Right ventricle myocardium superior (tissue), 1 donor: ENCODE results near the gene RALGAPA1. TPM values are rescaled to one million over a fixed set of nuclear protein-coding genes. Genes with fewer than 3 reads are reported as not detected.
A peak's percentile ranks its signal among the peaks of the same experiment; 100 is the strongest.
"Not testable (repeated sequence)": the region's sequence is repeated elsewhere in the genome, so short reads cannot be mapped to it uniquely, and the experiment has no call there.

Experiments
- ATAC-seq: fragments of 200-7000 bp; cut with Tn5 transposase; one replicate; pipeline ENCODE4 v1.9.1; 2020; ENCODE audit warnings: mild to moderate bottlenecking; ENCODE audit not compliant: poor library complexity
- DNase-seq: peaks from one replicate; pipeline ENCODE4 v3.0.0-alpha.2; 2020
- intact Hi-C: fragments of 100-400 bp; cut with DNase I; formaldehyde crosslinking; loops from one replicate; pipeline ENCODE4 v1.11.2; 2022
- total RNA-seq: library from RNA; stranded (reverse); fragmentation: NEBNext Ultra II Directional; extraction: Animal tissue kit (Norgen Biotek cat#: 25700); gene quantifications from one replicate; pipeline ENCODE4 v1.2.1, GENCODE V29; 2021
- donor health status: DM: no; HTN: yes; CAD: no; lungs with severe emphysema.

The RALGAPA1 gene
- total RNA-seq, 1 donor from 2014 or later: 31.3 TPM

DNA sequence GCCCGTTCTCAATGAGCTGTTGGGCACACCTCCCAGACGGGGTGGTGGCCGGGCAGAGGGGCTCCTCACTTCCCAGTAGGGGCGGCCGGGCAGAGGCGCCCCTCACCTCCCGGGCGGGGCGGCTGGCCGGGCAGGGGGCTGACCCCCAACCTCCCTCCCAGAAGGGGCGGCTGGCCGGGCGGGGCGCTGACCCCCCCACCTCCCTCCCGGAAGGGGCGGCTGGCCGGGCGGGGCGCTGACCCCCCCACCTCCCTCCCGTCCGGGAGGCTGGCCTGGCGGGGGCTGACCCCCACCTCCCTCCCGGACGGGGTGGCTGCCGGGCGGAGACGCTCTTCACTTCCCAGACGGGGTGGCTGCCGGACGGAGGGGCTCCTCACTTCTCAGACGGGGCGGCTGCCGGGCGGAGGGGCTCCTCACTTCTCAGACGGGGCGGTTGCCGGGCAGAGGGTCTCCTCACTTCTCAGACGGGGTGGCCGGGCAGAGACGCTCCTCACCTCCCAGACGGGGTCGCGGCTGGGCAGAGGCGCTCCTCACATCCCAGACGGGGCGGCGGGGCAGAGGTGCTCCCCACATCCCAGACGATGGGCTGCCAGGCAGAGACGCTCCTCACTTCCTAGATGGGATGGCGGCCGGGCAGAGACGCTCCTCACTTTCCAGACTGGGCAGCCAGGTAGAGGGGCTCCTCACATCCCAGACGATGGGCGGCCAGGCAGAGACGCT is 15.5 kb upstream of the RALGAPA1 start:
- DNase-seq, intact Hi-C loops, ATAC-seq: not testable (repeated sequence)

DNA sequence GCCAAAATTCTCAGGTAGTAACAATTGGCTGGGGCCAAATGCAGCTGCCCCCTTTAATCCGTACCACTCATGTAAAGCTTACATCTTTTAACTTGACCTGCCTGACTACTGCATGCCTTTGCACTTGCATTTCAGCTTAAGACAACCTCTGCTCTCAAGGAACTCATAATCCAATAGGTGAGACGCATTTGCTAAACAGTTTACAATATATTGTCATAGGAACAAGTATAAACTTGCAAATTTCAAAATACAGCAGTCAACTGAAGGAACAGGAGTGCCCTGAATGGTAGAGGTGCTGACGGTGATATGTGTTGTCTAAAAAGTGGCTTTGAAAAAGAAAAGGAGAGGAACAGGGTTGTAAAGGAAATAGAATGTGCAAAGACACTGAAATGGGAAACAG is 13.4 kb upstream of the RALGAPA1 start:
- ATAC-seq: no peak
- intact Hi-C loops: no loop called here
- DNase-seq: no peak

DNA sequence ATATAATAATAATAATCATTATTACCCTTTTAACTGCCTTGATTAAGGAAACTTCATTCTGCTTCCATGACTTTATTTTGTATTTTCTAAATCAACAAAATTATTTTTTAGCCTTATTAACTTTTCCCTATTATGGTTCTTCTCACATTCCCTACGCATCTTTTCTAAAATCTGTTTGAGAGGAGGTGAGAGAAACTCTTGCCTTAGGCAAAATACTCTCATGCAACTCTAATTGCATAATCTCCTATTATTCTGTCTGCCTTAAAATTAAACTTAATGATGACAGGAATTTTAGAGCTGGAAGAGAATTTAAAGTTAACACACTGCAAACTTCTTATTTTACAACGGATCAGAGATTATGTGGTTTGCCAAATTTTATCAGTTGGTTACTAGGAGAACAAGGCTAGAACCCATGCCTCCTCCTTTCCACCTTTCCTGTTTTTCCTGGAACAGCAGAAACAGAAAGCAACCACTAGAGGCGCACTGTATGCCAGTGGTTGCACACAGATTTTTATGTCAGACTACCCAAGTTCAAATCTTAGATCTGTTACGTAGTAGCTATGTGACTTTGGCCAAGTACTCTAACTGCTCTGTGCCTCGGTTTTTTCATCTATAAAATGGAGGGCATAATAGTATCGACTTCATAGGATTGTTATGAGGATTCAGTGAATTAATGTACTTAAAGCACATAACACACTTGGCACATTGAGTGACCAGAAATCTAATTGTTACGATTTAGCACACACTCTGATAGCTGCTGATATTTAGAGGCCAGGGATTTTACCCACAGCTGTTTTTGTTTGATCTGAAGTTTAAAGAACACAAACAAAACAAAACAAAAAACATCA is 12.7 kb upstream of the RALGAPA1 start:
- intact Hi-C loops: no loop called here
- no peak for DNase-seq
- no peak for ATAC-seq

DNA sequence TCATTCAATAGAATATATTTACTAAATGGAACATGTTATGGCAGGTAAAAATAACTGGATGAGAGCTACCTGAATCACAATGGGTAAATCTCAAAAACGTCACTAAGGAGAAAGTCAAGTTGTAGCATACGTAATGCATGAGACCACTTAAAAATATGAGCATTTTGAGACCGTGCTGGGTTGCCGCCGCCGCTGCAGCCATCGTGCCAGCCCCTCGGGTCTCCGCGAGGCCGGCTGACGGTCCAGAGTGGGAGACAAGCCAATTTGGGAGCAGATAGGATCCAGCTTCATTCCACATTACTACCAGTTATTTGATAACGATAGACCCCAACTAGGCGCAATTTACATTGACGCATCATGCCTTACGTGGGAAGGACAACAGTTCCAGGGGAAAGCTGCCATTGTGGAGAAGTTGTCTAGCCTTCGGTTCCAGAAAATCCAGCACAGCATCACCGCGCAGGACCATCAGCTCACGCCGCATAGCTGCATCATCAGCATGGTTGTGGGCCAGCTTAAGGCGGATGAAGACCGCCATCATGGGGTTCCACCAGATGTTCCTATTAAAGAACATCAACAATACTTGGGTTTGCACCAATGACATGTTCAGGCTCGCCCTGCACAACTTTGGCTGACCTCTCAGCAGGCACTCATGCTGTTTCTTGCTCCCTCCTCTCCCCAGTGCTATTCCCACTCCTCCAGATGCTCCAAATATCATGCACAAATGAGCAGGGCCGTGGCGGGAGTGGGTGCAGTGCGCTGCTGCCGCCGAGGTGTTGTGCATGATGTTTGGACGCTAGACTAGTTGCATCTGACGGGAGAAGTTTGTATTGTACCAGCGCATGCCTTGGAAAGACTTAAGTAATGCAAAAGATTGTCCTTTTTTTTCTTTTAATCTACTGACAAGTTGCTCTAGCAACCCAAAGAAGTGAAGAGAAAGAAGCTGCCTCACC is 10.8 kb upstream of the RALGAPA1 start:
- intact Hi-C loops: no loop called here
- no peak for DNase-seq
- no peak for ATAC-seq

DNA sequence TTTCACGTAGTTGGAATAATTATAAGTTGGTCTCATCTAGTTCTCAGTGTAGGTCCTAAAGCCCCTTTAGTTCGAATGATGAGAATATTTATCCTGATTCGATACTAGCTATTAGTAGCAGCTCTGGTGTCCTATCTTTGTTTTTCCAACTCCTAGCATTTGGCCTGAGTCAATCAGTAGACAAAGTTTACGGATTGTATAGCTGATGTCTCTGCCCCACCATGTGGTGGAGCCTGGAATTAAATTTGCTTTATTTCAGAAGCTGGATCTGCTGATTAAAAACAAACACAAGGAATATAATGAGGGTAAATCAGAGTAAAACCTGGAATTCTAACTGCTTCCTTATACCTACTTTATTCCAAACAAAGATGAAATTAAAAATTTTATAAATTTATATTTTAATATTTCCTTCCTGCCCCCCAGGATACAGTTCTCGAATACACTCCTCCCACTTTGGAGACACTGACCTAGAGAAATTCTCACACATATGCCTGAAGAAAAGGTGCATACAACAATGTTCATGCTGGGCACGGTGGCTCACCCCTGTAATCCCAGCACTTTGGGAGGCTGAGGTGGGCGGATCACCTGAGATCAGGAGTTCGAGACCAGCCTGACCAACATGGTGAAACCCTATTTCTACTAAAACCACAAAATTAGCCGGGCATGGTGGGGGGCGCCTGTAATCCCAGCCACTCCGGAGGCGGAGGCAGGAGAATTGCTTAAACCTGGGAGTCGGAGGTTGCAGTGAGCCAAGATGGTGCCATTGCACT is 9.4 kb upstream of the RALGAPA1 start:
- DNase-seq (no peak), ATAC-seq (peak; percentile 72)
- intact Hi-C loops: no loop called here

DNA sequence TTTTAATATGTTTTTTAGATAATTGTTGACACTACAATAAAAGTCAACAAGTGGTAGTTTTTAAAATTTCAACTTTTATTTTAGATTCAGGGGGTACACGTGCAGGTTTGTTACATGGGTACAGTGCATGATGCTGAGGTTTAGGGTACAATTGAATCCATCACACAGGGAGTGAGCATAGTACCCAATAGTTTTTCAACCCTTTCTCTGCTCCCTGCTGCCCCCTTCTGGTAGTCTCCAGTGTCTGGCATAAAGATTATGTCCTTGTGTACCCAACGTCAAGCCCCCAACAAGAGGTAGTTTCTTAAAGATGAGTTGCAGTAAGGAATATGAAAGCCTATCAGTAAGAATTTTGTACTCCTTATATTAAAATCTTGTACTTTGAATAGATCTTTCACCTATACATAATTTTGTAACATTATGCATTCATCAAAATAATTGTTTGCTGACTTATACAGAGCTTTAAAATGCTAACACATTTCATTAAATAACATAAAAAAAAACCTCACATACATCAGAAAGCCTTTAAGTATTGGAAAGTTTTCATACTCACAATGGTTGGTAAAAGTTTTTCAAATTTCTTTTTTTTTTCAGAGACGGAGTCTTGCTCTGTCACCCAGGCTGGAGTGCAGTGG is 5.4 kb upstream of the RALGAPA1 start:
- ATAC-seq: peak; percentile 69

DNA sequence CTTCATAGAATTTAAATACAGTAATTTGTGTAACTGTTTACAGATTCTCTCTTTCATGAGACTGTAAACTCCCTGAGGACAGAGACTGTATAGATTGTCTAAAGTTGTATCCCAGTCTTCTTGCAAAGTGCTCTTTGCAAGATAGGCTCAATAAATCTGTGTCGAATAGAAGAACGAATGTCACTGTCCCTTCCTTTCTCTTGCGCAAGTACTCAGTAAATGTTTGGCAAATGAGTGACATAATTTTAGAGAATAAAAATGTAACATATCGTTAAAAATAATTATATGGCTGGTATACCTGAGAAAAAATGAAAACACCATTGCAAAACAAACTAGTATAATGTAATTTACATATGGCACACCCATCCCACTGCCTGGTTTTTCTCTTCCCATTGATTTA is 1.9 kb upstream of the RALGAPA1 start:
- no peak for ATAC-seq
- intact Hi-C loops: no loop called here

More for the DNA sequence above, 5.4 kb upstream of the RALGAPA1 start:
- DNase-seq: no peak
- intact Hi-C loops: no loop called here

DNA sequence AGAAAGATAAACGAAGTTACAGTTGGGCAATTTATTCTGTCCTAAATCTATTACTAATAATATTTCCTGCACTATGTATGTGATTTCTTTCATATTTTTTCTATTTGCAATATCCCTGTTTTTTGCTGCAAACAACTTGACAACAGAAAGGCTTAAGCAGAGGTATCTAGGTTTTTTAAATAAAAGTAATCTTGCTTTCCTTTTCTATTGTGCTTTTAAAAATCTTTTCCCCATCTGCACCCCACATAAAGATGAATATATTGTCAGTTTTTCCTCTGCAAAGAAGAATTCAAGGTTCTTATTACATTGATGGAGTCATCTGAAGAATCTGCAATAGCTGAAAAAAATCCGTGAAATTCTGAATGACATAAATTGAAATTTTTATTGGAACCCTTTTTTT is 502 bp upstream of the RALGAPA1 start:
- ATAC-seq: no peak
- no peak for DNase-seq
- intact Hi-C loops: no loop called here

More for the DNA sequence above, 1.9 kb upstream of the RALGAPA1 start:
- DNase-seq: no peak

DNA sequence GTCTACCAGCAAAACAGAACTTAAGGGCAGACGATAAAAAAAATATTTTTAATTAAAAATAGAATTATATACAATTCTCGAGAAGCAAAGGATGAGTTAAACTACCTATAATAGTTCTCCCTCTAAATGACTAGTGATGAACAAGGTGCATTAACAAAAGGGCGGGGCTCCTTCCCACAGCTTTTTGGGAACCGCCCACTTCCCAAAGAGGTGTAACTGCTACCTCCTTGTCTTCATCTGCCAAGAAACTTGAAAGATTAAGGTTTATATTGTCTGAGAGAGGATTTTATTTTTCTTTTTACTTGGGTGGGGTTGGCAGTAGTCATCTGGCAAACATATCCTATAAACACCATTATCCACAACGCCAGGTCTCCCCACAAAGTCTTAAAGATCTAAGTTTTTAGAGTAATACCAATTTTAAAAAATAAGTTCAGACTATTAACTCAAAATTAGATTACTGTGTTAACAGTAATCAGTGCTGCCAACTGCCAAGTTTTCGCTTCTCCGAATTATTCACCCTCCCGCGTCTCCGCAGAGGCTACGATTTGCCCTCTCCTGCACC is 938 bp downstream of the RALGAPA1 start:
- DNase-seq (no peak), ATAC-seq (no peak)
- intact Hi-C loops: no loop called here

DNA sequence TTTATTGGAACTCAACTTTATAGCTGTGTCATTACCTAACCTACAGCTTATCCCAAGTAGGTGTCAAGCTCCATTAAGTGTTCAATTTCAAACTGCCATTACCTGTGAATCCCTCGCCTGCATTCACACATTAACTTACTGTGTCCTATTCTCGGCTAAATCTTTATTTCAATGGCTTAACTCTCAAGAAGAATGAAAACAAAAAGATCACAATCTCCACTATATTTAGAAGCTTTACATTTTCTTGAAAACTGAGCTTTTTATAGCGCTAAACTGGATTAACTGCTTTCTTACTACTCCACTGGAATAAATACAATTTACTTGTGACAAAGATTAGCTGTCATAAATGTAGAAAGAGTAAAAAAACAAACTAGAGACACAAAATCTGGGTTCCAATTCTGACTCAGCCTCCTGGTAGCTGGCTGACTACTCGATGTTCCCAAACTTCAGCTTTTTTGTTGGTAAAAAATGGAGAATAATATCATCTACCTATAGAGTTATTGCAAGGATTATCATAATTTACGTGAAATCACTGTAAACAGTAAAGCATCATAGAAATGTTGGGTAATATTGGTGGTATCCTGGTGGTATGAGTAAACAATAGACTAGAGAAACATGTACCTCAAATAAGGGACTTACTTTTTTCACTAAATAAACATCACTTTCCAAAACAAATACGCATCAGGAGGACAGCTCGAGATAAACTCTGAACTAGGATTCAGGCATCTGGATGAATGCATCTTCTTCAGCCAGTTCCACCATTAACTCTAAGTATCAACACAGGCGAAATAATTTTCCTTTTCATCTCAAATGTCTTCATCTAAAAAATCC is 1.7 kb downstream of the RALGAPA1 start:
- intact Hi-C loops: no loop called here
- no peak for ATAC-seq
- DNase-seq: no peak

DNA sequence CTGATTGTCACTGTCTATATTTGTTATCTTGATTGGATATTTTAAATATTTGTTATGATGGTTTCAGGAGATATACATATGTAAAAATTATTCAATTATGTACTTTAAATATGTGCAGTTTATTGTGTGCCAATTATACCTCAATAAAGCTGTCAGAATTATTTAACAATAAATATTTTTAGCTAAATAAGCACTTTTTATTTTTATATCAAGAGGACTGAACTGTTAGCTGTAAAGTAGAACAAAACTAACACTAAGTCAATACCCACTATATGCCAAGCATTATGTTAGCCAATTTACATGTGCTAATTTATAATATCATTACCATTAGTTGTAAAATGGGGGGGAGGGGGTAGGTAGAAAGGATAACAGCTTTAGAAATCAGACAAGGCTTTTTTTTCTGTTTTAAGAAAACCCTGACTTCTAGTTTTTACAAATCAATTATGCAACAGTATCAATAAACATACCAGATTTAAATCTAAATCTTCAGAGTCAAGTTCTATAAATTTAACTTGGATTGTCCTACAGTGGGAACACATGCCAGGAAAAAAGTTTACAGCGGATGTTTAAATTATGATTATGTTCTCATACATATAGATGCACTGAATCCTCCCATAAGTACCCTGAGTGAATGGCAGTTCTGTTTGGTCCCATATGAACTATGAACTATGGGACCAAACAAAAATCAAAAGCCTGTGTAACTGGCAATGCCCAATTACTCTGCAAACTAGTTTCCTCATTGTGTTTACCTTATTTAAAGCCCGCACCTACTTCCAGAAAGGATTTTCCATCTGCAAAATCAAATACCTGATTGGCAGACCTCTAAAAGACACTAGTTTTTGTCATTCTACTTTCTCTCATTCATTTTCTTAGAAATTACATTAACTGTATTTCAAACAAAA is 2.8 kb downstream of the RALGAPA1 start:
- DNase-seq (no peak), ATAC-seq (no peak)
- intact Hi-C loops: no loop called here

DNA sequence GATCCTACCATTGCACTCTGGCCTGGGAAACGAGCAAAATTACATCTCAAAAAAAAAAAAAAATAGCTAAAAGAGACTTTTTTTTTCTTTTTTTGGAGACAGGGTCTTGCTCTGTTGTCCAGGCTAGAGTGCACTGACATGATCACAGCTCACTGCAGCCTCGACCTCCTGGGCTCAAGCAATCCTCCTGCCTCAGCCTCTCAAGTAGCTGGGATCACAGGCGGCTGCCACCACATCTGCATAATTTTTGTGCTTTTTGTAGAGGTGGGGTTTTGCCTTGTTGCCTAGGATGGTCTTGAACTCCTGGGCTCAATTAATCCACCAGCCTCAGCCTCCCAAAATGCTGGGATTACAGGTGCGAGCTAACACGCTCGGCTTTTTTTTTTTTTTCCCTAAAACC is 11.3 kb downstream of the RALGAPA1 start:
- intact Hi-C loops: no loop called here

DNA sequence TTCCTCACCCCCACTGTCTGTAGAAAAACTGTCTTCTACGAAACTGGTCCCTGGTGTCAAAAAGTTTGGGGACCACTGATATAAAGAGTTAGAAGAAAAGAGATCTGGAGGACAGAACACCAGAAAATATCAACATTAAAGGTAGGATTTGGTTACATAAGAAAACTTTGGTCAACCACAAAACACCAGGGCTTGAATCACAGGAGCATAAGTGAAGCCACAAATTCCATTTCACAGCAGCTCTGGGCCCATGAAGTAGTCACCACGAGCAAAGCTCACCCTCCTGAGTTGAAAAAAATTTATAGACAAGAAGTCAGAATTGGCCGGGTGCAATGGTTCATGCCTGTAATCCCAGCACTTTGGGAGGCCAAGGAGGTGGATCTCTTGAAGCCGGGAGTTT is 19.4 kb downstream of the RALGAPA1 start:
- DNase-seq: no peak
- no peak for ATAC-seq
- intact Hi-C loops: no loop called here

More for the DNA sequence above, 11.3 kb downstream of the RALGAPA1 start:
- DNase-seq: no peak
- ATAC-seq: no peak

DNA sequence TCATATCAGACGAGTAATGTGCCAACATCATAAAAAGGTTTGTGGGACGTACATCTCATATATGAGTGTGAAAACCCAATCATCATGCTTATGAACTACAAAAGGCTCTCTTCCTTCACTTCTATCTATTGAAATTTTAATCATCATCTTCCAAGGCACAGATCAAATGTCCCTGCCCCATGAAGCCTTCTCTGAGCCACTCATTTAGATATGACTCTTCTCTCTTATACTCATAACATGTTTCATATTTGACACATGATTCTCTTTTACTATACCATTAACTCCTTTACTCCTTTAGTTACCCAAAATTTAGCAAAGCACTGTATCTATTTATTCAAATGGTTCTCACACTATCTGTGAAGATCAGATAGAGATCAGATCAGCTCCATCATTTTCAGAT is 22.2 kb downstream of the RALGAPA1 start:
- ATAC-seq (no peak), DNase-seq (no peak)
- intact Hi-C loops: no loop called here

DNA sequence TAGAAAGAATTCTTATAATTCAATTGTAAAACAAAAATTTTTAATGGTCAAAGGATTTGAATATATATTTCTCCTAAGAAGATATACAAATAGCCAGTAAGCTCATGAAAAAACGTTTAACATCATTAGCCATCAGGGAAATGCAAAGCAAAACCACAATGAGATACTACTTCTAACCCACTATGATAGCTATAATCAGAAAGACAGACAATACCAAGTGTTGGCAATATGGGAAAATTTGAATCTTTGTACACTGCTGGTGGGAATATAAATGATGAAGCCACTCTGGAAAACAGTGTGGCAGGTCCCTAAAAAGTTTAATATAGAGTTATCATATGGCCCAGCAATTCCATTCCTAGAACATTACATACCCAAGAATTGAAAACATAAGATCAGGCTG is 25.4 kb downstream of the RALGAPA1 start:
- DNase-seq (no peak), ATAC-seq (no peak)
- intact Hi-C loops: no loop called here

DNA sequence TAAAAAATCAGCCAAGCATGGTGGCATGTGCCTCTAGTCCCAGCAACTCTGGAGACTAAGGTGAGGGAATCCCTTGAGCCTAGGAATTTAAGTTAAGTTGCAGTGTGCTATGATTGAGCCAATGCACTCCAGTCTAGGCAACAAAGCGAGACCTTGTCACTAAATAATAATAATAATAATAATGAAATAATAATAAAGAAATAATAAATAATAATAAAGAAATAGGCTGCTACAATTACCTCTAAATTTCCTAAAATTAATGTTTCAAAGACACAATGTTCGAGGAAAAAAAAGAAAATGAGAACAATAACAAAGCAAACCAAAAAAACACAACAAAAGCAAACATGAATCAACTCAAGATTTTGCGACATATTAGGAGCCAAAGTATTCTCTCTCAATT is 29.7 kb downstream of the RALGAPA1 start:
- DNase-seq (no peak), ATAC-seq (no peak)
- intact Hi-C loops: no loop called here
